GM21515 (cell line): Measurements from ENCODE around the gene CBFA2T3.
"Not testable (repeated sequence)": the region's sequence is repeated elsewhere in the genome, so short reads cannot be mapped to it uniquely, and the experiment has no call there.

Source experiments
- ATAC-seq: cut with Tn5 transposase; IDR thresholded peaks from one replicate; pipeline ENCODE4 v1.9.1; 2021; ENCODE audit not compliant: unreplicated experiment

CBFA2T3 gene

GRCh38 chr16:88894681-88895300 lies 82.2 kb downstream of the CBFA2T3 start:
- ATAC-seq: no peak

GRCh38 chr16:88894266-88894665 lies 82.7 kb downstream of the CBFA2T3 start:
- not testable (repeated sequence) for ATAC-seq

- no peak for ATAC-seq
Observed at GRCh38 chr16:88893127-88893968, 83.7 kb downstream of the CBFA2T3 start.

GRCh38 chr16:88892065-88892464 lies 84.9 kb downstream of the CBFA2T3 start:
- no peak for ATAC-seq

- ATAC-seq: no peak
Observed at GRCh38 chr16:88891083-88891482, 85.9 kb downstream of the CBFA2T3 start.

GRCh38 chr16:88889702-88890352 lies 87.2 kb downstream of the CBFA2T3 start:
- ATAC-seq: not testable (repeated sequence)

- no peak for ATAC-seq
Observed at GRCh38 chr16:88888461-88889387, 88.3 kb downstream of the CBFA2T3 start.

GRCh38 chr16:88888057-88888456 lies 89.0 kb downstream of the CBFA2T3 start:
- ATAC-seq: no peak

- ATAC-seq: no peak
Observed at GRCh38 chr16:88886845-88887521, 90.0 kb downstream of the CBFA2T3 start.

GRCh38 chr16:88886420-88886844 lies 90.6 kb downstream of the CBFA2T3 start:
- ATAC-seq: no peak

GRCh38 chr16:88885693-88886280 lies 91.2 kb downstream of the CBFA2T3 start:
- ATAC-seq: no peak

- ATAC-seq: no peak
Observed at GRCh38 chr16:88884569-88885271, 92.3 kb downstream of the CBFA2T3 start.

GRCh38 chr16:88883946-88884345 lies 93.1 kb downstream of the CBFA2T3 start:
- ATAC-seq: no peak

GRCh38 chr16:88883117-88883895 lies 93.7 kb downstream of the CBFA2T3 start:
- ATAC-seq: no peak

GRCh38 chr16:88882358-88883030 lies 94.5 kb downstream of the CBFA2T3 start:
- ATAC-seq: no peak

- ATAC-seq: no peak
Observed at GRCh38 chr16:88881675-88882357, 95.2 kb downstream of the CBFA2T3 start.

GRCh38 chr16:88881007-88881615 lies 95.9 kb downstream of the CBFA2T3 start:
- no peak for ATAC-seq
